ENCODE results near the gene TPST2.

DNA sequence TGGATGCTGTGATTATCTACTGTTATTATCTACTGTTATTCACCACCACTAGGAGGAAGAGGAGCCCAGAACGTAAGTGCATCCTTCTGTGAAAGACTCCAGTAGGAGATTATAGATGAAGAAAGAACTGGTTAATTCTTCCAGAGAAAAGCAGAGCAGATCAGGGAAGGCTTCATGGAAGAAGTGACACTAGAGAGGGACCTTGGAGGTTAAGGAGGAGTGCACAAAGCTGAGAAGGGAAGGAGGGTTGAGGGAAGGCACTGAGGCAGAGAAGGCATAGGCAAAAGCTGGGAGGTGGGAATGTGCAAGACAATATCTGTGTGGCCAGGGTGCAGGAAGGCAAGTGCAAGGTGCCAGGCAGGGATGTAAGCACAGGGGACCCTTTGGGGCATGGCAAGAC lies 14.4 kb upstream of the TPST2 start:
- TF ChIP-seq, protein P1, sequence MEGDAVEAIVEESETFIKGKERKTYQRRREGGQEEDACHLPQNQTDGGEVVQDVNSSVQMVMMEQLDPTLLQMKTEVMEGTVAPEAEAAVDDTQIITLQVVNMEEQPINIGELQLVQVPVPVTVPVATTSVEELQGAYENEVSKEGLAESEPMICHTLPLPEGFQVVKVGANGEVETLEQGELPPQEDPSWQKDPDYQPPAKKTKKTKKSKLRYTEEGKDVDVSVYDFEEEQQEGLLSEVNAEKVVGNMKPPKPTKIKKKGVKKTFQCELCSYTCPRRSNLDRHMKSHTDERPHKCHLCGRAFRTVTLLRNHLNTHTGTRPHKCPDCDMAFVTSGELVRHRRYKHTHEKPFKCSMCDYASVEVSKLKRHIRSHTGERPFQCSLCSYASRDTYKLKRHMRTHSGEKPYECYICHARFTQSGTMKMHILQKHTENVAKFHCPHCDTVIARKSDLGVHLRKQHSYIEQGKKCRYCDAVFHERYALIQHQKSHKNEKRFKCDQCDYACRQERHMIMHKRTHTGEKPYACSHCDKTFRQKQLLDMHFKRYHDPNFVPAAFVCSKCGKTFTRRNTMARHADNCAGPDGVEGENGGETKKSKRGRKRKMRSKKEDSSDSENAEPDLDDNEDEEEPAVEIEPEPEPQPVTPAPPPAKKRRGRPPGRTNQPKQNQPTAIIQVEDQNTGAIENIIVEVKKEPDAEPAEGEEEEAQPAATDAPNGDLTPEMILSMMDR (IDR thresholded peaks at IDR 0.05) = no peak
- TF ChIP-seq POLR2A (IDR thresholded peaks at IDR 0.05) = no peak

Data from testis (tissue), 2 donors.